ENCODE data around the gene FAM181B.

FAM181B gene

GRCh38 chr11:82763167-82763566 lies 29.5 kb upstream of the FAM181B start:
- H3K27ac ChIP-seq (ENCODE audit: insufficient read depth, low read depth, low read length, poor library complexity, severe bottlenecking) = no peak overlapping the region
- H3K4me1 ChIP-seq (ENCODE audit: control insufficient read depth, insufficient read depth, low read length) = no peaks in the 10 kb centered on the region
- no peaks in the 10 kb centered on the region for H3K27me3 ChIP-seq (ENCODE audit: control insufficient read depth, insufficient read depth, low read length, poor library complexity, severe bottlenecking)
- no peaks in the 10 kb centered on the region for H3K36me3 ChIP-seq (ENCODE audit: control insufficient read depth, insufficient read depth, low read length)
- 82 to 95% methylated on average over 1 of the region's 1 CpG for WGBS, 2 experiments
- no peak overlapping the region for H3K4me3 ChIP-seq (ENCODE audit: insufficient read depth, low read depth, low read length)
- H3K9me3 ChIP-seq (ENCODE audit: control insufficient read depth, low read length) = no peaks in the 10 kb centered on the region

- 91 to 96% methylated on average over 1 to 3 of the region's 3 CpGs for WGBS, 2 experiments
- peaks cover 7% of the 10 kb centered on the region for H3K4me1 ChIP-seq (ENCODE audit: control insufficient read depth, insufficient read depth, low read length)
- no peak overlapping the region for H3K27ac ChIP-seq (ENCODE audit: insufficient read depth, low read depth, low read length, poor library complexity, severe bottlenecking)
- no peaks in the 10 kb centered on the region for H3K9me3 ChIP-seq (ENCODE audit: control insufficient read depth, low read length)
- H3K4me3 ChIP-seq (ENCODE audit: insufficient read depth, low read depth, low read length) = no peak overlapping the region
- H3K27me3 ChIP-seq (ENCODE audit: control insufficient read depth, insufficient read depth, low read length, poor library complexity, severe bottlenecking) = no peaks in the 10 kb centered on the region
- H3K36me3 ChIP-seq (ENCODE audit: control insufficient read depth, insufficient read depth, low read length) = no peaks in the 10 kb centered on the region
Observed at GRCh38 chr11:82759649-82760048, 26.0 kb upstream of the FAM181B start.

- Histone ChIP-seq H3K36me3 (ENCODE audit: control insufficient read depth, insufficient read depth, low read length) (no peaks in the 10 kb centered on the region), H3K9me3 (ENCODE audit: control insufficient read depth, low read length) (no peaks in the 10 kb centered on the region), H3K27me3 (ENCODE audit: control insufficient read depth, insufficient read depth, low read length, poor library complexity, severe bottlenecking) (no peaks in the 10 kb centered on the region), H3K4me1 (ENCODE audit: control insufficient read depth, insufficient read depth, low read length) (peaks cover 7% of the 10 kb centered on the region), H3K27ac (ENCODE audit: insufficient read depth, low read depth, low read length, poor library complexity, severe bottlenecking) (no peak overlapping the region), H3K4me3 (ENCODE audit: insufficient read depth, low read depth, low read length) (no peak overlapping the region)
- 86 to 95% methylated on average over 3 of the region's 3 CpGs for WGBS, 2 experiments
Observed at GRCh38 chr11:82757660-82758357, 24.1 kb upstream of the FAM181B start.

GRCh38 chr11:82756765-82757639 lies 23.3 kb upstream of the FAM181B start:
- no peaks in the 10 kb centered on the region for H3K36me3 ChIP-seq (ENCODE audit: control insufficient read depth, insufficient read depth, low read length)
- peaks cover 7% of the 10 kb centered on the region for H3K4me1 ChIP-seq (ENCODE audit: control insufficient read depth, insufficient read depth, low read length)
- H3K27me3 ChIP-seq (ENCODE audit: control insufficient read depth, insufficient read depth, low read length, poor library complexity, severe bottlenecking) = no peaks in the 10 kb centered on the region
- H3K9me3 ChIP-seq (ENCODE audit: control insufficient read depth, low read length) = no peaks in the 10 kb centered on the region
- WGBS, 2 experiments = 87 to 89% methylated on average over 8 of the region's 8 CpGs
- H3K4me3 ChIP-seq (ENCODE audit: insufficient read depth, low read depth, low read length) = no peak overlapping the region
- no peak overlapping the region for H3K27ac ChIP-seq (ENCODE audit: insufficient read depth, low read depth, low read length, poor library complexity, severe bottlenecking)

- H3K27me3 ChIP-seq (ENCODE audit: control insufficient read depth, insufficient read depth, low read length, poor library complexity, severe bottlenecking) = no peaks in the 10 kb centered on the region
- WGBS, 2 experiments = 83 to 92% methylated on average over 3 to 4 of the region's 4 CpGs
Observed at GRCh38 chr11:82754410-82754809, 20.7 kb upstream of the FAM181B start.

GRCh38 chr11:82753921-82754320 lies 20.3 kb upstream of the FAM181B start:
- Histone ChIP-seq H3K4me3 (ENCODE audit: insufficient read depth, low read depth, low read length) (no peak overlapping the region), H3K27me3 (ENCODE audit: control insufficient read depth, insufficient read depth, low read length, poor library complexity, severe bottlenecking) (no peaks in the 10 kb centered on the region), H3K9me3 (ENCODE audit: control insufficient read depth, low read length) (no peaks in the 10 kb centered on the region), H3K27ac (ENCODE audit: insufficient read depth, low read depth, low read length, poor library complexity, severe bottlenecking) (no peak overlapping the region), H3K36me3 (ENCODE audit: control insufficient read depth, insufficient read depth, low read length) (no peaks in the 10 kb centered on the region), H3K4me1 (ENCODE audit: control insufficient read depth, insufficient read depth, low read length) (peaks cover 19% of the 10 kb centered on the region)
- WGBS, 2 experiments = 93 to 96% methylated on average over 1 of the region's 1 CpG

More at GRCh38 chr11:82754410-82754809, 20.7 kb upstream of the FAM181B start:
- H3K36me3 ChIP-seq (ENCODE audit: control insufficient read depth, insufficient read depth, low read length) = no peaks in the 10 kb centered on the region
- no peaks in the 10 kb centered on the region for H3K9me3 ChIP-seq (ENCODE audit: control insufficient read depth, low read length)
- H3K4me1 ChIP-seq (ENCODE audit: control insufficient read depth, insufficient read depth, low read length) = peaks cover 19% of the 10 kb centered on the region
- no peak overlapping the region for H3K4me3 ChIP-seq (ENCODE audit: insufficient read depth, low read depth, low read length)
- H3K27ac ChIP-seq (ENCODE audit: insufficient read depth, low read depth, low read length, poor library complexity, severe bottlenecking) = no peak overlapping the region

GRCh38 chr11:82752801-82753200 lies 19.1 kb upstream of the FAM181B start:
- Histone ChIP-seq H3K27me3 (ENCODE audit: control insufficient read depth, insufficient read depth, low read length, poor library complexity, severe bottlenecking) (no peaks in the 10 kb centered on the region), H3K9me3 (ENCODE audit: control insufficient read depth, low read length) (no peaks in the 10 kb centered on the region), H3K27ac (ENCODE audit: insufficient read depth, low read depth, low read length, poor library complexity, severe bottlenecking) (no peak overlapping the region), H3K36me3 (ENCODE audit: control insufficient read depth, insufficient read depth, low read length) (no peaks in the 10 kb centered on the region), H3K4me1 (ENCODE audit: control insufficient read depth, insufficient read depth, low read length) (peaks cover 19% of the 10 kb centered on the region), H3K4me3 (ENCODE audit: insufficient read depth, low read depth, low read length) (no peak overlapping the region)

GRCh38 chr11:82750643-82751139 lies 17.0 kb upstream of the FAM181B start:
- Histone ChIP-seq H3K9me3 (ENCODE audit: control insufficient read depth, low read length) (no peaks in the 10 kb centered on the region), H3K4me3 (ENCODE audit: insufficient read depth, low read depth, low read length) (no peak overlapping the region)

GRCh38 chr11:82747471-82747870 lies 13.8 kb upstream of the FAM181B start:
- no peak overlapping the region for H3K27ac ChIP-seq (ENCODE audit: insufficient read depth, low read depth, low read length, poor library complexity, severe bottlenecking)
- 90 to 91% methylated on average over 8 of the region's 8 CpGs for WGBS, 2 experiments
- no peaks in the 10 kb centered on the region for H3K9me3 ChIP-seq (ENCODE audit: control insufficient read depth, low read length)
- H3K27me3 ChIP-seq (ENCODE audit: control insufficient read depth, insufficient read depth, low read length, poor library complexity, severe bottlenecking) = no peaks in the 10 kb centered on the region
- H3K4me1 ChIP-seq (ENCODE audit: control insufficient read depth, insufficient read depth, low read length) = peaks cover 12% of the 10 kb centered on the region
- no peaks in the 10 kb centered on the region for H3K36me3 ChIP-seq (ENCODE audit: control insufficient read depth, insufficient read depth, low read length)
- H3K4me3 ChIP-seq (ENCODE audit: insufficient read depth, low read depth, low read length) = no peak overlapping the region

More at GRCh38 chr11:82750643-82751139, 17.0 kb upstream of the FAM181B start:
- Histone ChIP-seq H3K36me3 (ENCODE audit: control insufficient read depth, insufficient read depth, low read length) (no peaks in the 10 kb centered on the region), H3K4me1 (ENCODE audit: control insufficient read depth, insufficient read depth, low read length) (peaks cover 12% of the 10 kb centered on the region), H3K27ac (ENCODE audit: insufficient read depth, low read depth, low read length, poor library complexity, severe bottlenecking) (no peak overlapping the region), H3K27me3 (ENCODE audit: control insufficient read depth, insufficient read depth, low read length, poor library complexity, severe bottlenecking) (no peaks in the 10 kb centered on the region)
- 36 to 40% methylated on average over 9 of the region's 9 CpGs for WGBS, 2 experiments

GRCh38 chr11:82738091-82738490 lies 4.4 kb upstream of the FAM181B start:
- Histone ChIP-seq H3K27me3 (ENCODE audit: control insufficient read depth, insufficient read depth, low read length, poor library complexity, severe bottlenecking) (peaks cover 23% of the 10 kb centered on the region), H3K4me3 (ENCODE audit: insufficient read depth, low read depth, low read length) (no peak overlapping the region), H3K4me1 (ENCODE audit: control insufficient read depth, insufficient read depth, low read length) (peaks cover 15% of the 10 kb centered on the region), H3K36me3 (ENCODE audit: control insufficient read depth, insufficient read depth, low read length) (no peaks in the 10 kb centered on the region), H3K27ac (ENCODE audit: insufficient read depth, low read depth, low read length, poor library complexity, severe bottlenecking) (no peak overlapping the region), H3K9me3 (ENCODE audit: control insufficient read depth, low read length) (no peaks in the 10 kb centered on the region)
- 21 to 24% methylated on average over 4 of the region's 4 CpGs for WGBS, 2 experiments
